Stomach (tissue), 9 donors: ENCODE data around the gene ARSG. TPM values are rescaled to one million over a fixed set of nuclear protein-coding genes. Genes with fewer than 3 reads are reported as not detected.
A peak's percentile ranks its signal among the peaks of the same experiment; 100 is the strongest.

Experiments used
- DNase-seq, 2 donors: peaks; one replicate each; pipeline versions ENCODE4 v3.0.0 to v3.0.0-alpha.2; 2013 to 2019
- H3K27ac ChIP-seq, 5 donors: fragments of 200-600 bp in 4 of 5; sonication (generic) in 4 of 5; one replicate each; pipeline ENCODE4 v1.5.1; 2013 to 2019; ENCODE audit warnings: mild to moderate bottlenecking in 1 of 5, moderate library complexity in 1 of 5
- H3K27me3 ChIP-seq, 3 donors: fragments of 200-600 bp; sonication (generic); one replicate each; pipeline ENCODE4 v1.5.1; 2017 to 2019; ENCODE audit warnings: mixed run types in 1 of 3
- H3K36me3 ChIP-seq, 4 donors: fragments of 200-600 bp; sonication (generic); 1 replicate in 3 of 4; 2 replicates in 1 of 4; pipeline ENCODE4 v1.5.1; 2016 to 2019
- H3K4me1 ChIP-seq, 4 donors: fragments of 200-600 bp; sonication (generic); one replicate each; pipeline ENCODE4 v1.5.1; 2016 to 2019
- H3K4me3 ChIP-seq, 4 donors: fragments of 200-600 bp; sonication (generic) in 3 of 4; one replicate each; pipeline ENCODE4 v1.5.1; 2016 to 2019; ENCODE audit warnings: mild to moderate bottlenecking in 1 of 4
- H3K9me3 ChIP-seq, 4 donors: fragments of 200-600 bp; sonication (generic); one replicate each; pipeline ENCODE4 v1.5.1; 2016 to 2019
- CTCF ChIP-seq, 7 experiments: fragments of 450-650 bp in 4 of 7; fragments of 200-600 bp in 3 of 7; sonication (generic) in 3 of 7; IDR thresholded peaks; one replicate each; pipeline ENCODE4 v1.5.1; 2016 to 2019; ENCODE audit warnings: antibody characterized with exemption in 7 of 7, control low read depth in 2 of 7, mild to moderate bottlenecking in 1 of 7
- EP300 ChIP-seq: sonication (generic); formaldehyde crosslinking; IDR thresholded peaks from one replicate; pipeline ENCODE4 v1.6.1; 2017; ENCODE audit warnings: antibody characterized with exemption
- POLR2A ChIP-seq, 4 donors: fragments of 450-650 bp; IDR thresholded peaks; one replicate each; pipeline ENCODE4 v1.6.1; 2016; ENCODE audit warnings: antibody characterized with exemption in 4 of 4, control low read depth in 2 of 4, mild to moderate bottlenecking in 1 of 4, moderate library complexity in 1 of 4
- POLR2AphosphoS5 ChIP-seq, 3 donors: sonication (generic); formaldehyde crosslinking; IDR thresholded peaks; one replicate each; pipeline ENCODE4 v1.6.1; 2016; ENCODE audit warnings: antibody characterized with exemption in 3 of 3
- WGBS, 5 donors: extraction: QIAGEN DNeasy Blood & Tissue Kit in 3 of 5; methylation state at CpG; one replicate each; pipeline versions ENCODE4 v1.1.5 to v1.1.7; 2013 to 2018; 5-methylcytosine and 5-hydroxymethylcytosine counted together
- intact Hi-C: fragments of 100-400 bp; cut with DNase I; formaldehyde crosslinking; loops from one replicate; pipeline ENCODE4 v1.15.1; 2023; ENCODE audit warnings: low total_unique reads
- polyA plus RNA-seq, 3 donors: library from polyadenylated mRNA; stranded (reverse); fragments of 200-250 nt; gene quantifications; one replicate each; pipeline ENCODE4 v1.2.3, GENCODE V29; 2013
- total RNA-seq, 5 donors: library from RNA; depleted of rRNA; stranded (reverse); fragments of >200 nt; gene quantifications; one replicate each; pipeline versions ENCODE4 v1.1.0 to v1.2.3, GENCODE V29; 2014 to 2016
- donor health status: healthy with polysubstance abuse.
- donor health status: Bipolar disorder and iron deficiency.
- donor health status: healthy.

The ARSG gene
- total and polyA plus RNA-seq, 8 donors = 0.45 to 74.7 (median 2.4) TPM

- DNase-seq = peak; percentile 70 to 88
- WGBS, 5 donors = 7 to 10% (median 8%) methylated on average over 23 of the region's 23 CpGs
- Histone ChIP-seq H3K9me3 (no peaks in the 10 kb centered on the region), H3K27me3 (no peaks in the 10 kb centered on the region), H3K36me3 (peaks cover under 1 to 15% (median 13%) of the 10 kb centered on the region in 4 donors), H3K27ac (peak overlapping the region; percentile 95 to 98 (median 97)), H3K4me3 (peak overlapping the region; percentile 73 to 86 (median 80)), H3K4me1 (peaks cover 25 to 64% (median 39%) of the 10 kb centered on the region in 4 donors)
- intact Hi-C loops = no loop called here
- TF ChIP-seq CTCF (IDR thresholded peaks at IDR 0.05) (no peak), POLR2AphosphoS5 (IDR thresholded peaks at IDR 0.05) (peak; percentile 17 to 70 (median 40))
Observed at GRCh38 chr17:68456339-68457167, 165.3 kb downstream of the ARSG start.

- Histone ChIP-seq H3K36me3 (peaks cover 0 to 9% (median 8%) of the 10 kb centered on the region in 4 donors), H3K27ac (peak within 1 kb of the TSS; percentile 95 to 98 (median 97)), H3K27me3 (no peaks in the 10 kb centered on the region), H3K9me3 (no peaks in the 10 kb centered on the region), H3K4me3 (peak within 1 kb of the TSS; percentile 73 to 86 (median 80)), H3K4me1 (peaks cover 25 to 66% (median 41%) of the 10 kb centered on the region in 4 donors)
- intact Hi-C loops = no loop called here
- DNase-seq = no peak
- 0 to 1% (median 0%) methylated on average over 10 to 37 of the region's 39 CpGs for WGBS, 5 donors
- TF ChIP-seq POLR2A (IDR thresholded peaks at IDR 0.05) = no peak
- TF ChIP-seq POLR2AphosphoS5 (IDR thresholded peaks at IDR 0.05) = no peak
- no peak for TF ChIP-seq EP300
- no peak for TF ChIP-seq CTCF (IDR thresholded peaks at IDR 0.05)
Observed at GRCh38 chr17:68457168-68457538, 165.9 kb downstream of the ARSG start, which contains the start of gene WIPI1. WIPI1 (minus strand) TSS chr17:68457496; CDS start chr17:68457421, 75 bp downstream.

GRCh38 chr17:68457539-68458259, 166.4 kb downstream of the ARSG start:
- H3K4me1 ChIP-seq = peaks cover 28 to 66% (median 45%) of the 10 kb centered on the region in 4 donors
- peak overlapping the region; percentile 73 to 86 (median 80) for H3K4me3 ChIP-seq
- peak; percentile 99 to 100 for DNase-seq
- H3K27me3 ChIP-seq = no peaks in the 10 kb centered on the region
- no peaks in the 10 kb centered on the region for H3K9me3 ChIP-seq
- peaks cover 0 to 3% (median 2%) of the 10 kb centered on the region in 4 donors for H3K36me3 ChIP-seq
- intact Hi-C loops = no loop called here
- TF ChIP-seq POLR2AphosphoS5 (IDR thresholded peaks at IDR 0.05) (peak; percentile 92 to 95 (median 92)), POLR2A (IDR thresholded peaks at IDR 0.05) (peak in 2 of 4 donors; percentile 51 to 67), EP300 (no peak), CTCF (IDR thresholded peaks at IDR 0.05) (peak in 1 of 7 experiments; percentile 5)
- WGBS, 5 donors = 1 to 2% (median 1%) methylated on average over 10 to 51 of the region's 54 CpGs
- H3K27ac ChIP-seq = peak overlapping the region; percentile 93 to 98 (median 97)

- H3K4me3 ChIP-seq = peak overlapping the region; percentile 58 to 86 (median 80)
Observed at GRCh38 chr17:68458260-68459036, 167.2 kb downstream of the ARSG start.

More at GRCh38 chr17:68458260-68459036, 167.2 kb downstream of the ARSG start:
- Histone ChIP-seq H3K9me3 (no peaks in the 10 kb centered on the region), H3K27ac (peak overlapping the region; percentile 82 to 98 (median 93)), H3K36me3 (no peaks in the 10 kb centered on the region), H3K27me3 (no peaks in the 10 kb centered on the region), H3K4me1 (peaks cover 30 to 66% (median 45%) of the 10 kb centered on the region in 4 donors)
- TF ChIP-seq POLR2AphosphoS5 (IDR thresholded peaks at IDR 0.05) (no peak), EP300 (no peak), POLR2A (IDR thresholded peaks at IDR 0.05) (no peak), CTCF (IDR thresholded peaks at IDR 0.05) (no peak)
- DNase-seq = no peak
- 28 to 36% (median 34%) methylated on average over 12 of the region's 12 CpGs for WGBS, 5 donors
- intact Hi-C loops = no loop called here
